ENCODE data around the gene CYSTM1. TPM values are rescaled to one million over a fixed set of nuclear protein-coding genes. Genes with fewer than 3 reads are reported as not detected.
A peak's percentile ranks its signal among the peaks of the same experiment; 100 is the strongest.

CYSTM1 gene
- total and polyA plus RNA-seq, 7 donors, result 193 to 601 (median 297) TPM

DNA sequence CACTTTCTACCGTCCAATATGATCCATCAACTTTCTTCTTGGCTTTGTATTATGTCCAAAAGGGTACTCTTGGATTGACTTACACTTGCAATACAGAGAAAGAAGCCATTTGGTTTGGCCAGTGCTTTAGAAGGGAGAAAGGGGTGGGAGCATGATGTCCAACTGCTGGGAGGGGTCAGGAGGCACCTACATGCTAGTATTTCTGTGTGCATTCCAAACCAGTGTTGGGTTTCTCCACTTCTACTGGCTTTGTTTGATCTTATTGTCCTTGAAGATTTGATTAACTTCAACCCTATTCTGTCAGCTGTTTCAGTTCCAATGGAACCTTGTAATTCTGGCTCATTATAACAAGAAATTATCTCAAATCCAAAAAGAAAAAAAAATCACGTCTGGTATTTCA is 27.6 kb downstream of the CYSTM1 start:
- WGBS, 3 donors, result 21 to 48% (median 24%) methylated on average over 2 of the region's 2 CpGs
- no peak overlapping the region for H3K4me3 ChIP-seq
- TF ChIP-seq, protein P1, sequence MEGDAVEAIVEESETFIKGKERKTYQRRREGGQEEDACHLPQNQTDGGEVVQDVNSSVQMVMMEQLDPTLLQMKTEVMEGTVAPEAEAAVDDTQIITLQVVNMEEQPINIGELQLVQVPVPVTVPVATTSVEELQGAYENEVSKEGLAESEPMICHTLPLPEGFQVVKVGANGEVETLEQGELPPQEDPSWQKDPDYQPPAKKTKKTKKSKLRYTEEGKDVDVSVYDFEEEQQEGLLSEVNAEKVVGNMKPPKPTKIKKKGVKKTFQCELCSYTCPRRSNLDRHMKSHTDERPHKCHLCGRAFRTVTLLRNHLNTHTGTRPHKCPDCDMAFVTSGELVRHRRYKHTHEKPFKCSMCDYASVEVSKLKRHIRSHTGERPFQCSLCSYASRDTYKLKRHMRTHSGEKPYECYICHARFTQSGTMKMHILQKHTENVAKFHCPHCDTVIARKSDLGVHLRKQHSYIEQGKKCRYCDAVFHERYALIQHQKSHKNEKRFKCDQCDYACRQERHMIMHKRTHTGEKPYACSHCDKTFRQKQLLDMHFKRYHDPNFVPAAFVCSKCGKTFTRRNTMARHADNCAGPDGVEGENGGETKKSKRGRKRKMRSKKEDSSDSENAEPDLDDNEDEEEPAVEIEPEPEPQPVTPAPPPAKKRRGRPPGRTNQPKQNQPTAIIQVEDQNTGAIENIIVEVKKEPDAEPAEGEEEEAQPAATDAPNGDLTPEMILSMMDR (IDR thresholded peaks at IDR 0.05), result no peak
- H3K27ac ChIP-seq, result peak overlapping the region; percentile 75
- peaks cover 71% of the 10 kb centered on the region for H3K4me1 ChIP-seq
- peaks cover 6 to 9% of the 10 kb centered on the region in 2 donors for H3K36me3 ChIP-seq (ENCODE audit: insufficient read depth in 1 of 2, low read depth in 1 of 2)
- no peaks in the 10 kb centered on the region for H3K27me3 ChIP-seq (ENCODE audit: insufficient read depth in 3 of 3, low read length in 2 of 3)
- intact Hi-C loops (cut with DNase I), result no loop called here
- DNase-seq (no peak), ATAC-seq (no peak)
- H3K9me3 ChIP-seq, result no peaks in the 10 kb centered on the region

DNA sequence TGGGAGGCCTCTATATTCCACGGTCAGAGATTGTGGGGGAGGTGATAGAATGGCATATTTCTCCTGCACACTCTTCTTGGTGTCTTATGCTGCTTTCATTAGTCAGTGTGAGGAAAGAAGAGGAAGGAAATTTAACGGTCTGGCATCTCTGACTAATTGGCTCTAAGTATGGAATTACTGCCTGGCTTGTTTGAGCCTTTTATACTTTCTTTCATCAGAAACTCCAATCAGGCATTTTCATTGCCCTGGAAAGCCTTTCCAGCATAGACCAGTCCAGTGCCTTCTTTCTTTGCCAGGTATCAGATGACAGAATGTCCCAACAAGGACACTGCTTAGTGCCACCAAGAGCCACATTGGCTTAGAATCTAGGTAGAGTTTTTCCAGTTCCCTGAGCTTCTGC is 30.2 kb downstream of the CYSTM1 start:
- peaks cover 65% of the 10 kb centered on the region for H3K4me1 ChIP-seq
- WGBS, 3 donors, result 18 to 25% (median 22%) methylated on average over 2 of the region's 2 CpGs

DNA sequence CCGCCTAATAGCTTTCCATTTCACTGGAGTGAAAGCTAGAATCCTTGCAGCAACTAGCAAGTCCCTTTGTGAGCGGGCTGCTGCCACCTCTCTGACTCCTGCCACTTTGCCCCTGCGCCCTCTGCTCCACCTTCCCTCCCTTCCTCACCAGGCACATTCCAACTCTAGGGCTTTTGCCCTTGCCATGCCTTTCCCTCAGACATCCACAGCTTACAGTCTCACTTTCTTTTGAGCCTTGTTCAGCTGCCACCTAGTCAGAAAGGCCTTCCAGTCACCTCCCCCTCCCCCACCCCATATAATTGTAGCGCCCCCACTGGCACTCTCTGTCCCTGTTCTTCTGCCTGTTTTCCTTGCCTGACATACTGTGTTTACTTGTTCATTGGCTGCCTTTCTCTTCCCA is 31.0 kb downstream of the CYSTM1 start:
- TF ChIP-seq, protein P1 (IDR thresholded peaks at IDR 0.05), result no peak

More for the DNA sequence above, 30.2 kb downstream of the CYSTM1 start:
- peak overlapping the region; percentile 75 for H3K27ac ChIP-seq
- intact Hi-C loops (cut with DNase I), result no loop called here
- no peaks in the 10 kb centered on the region for H3K27me3 ChIP-seq (ENCODE audit: insufficient read depth in 3 of 3, low read length in 2 of 3)
- no peaks in the 10 kb centered on the region for H3K9me3 ChIP-seq
- TF ChIP-seq, protein P1 (IDR thresholded peaks at IDR 0.05), result no peak
- DNase-seq (no peak), ATAC-seq (peak; percentile 83 to 89 (median 85))
- H3K4me3 ChIP-seq, result peak overlapping the region; percentile 25
- H3K36me3 ChIP-seq (ENCODE audit: insufficient read depth in 1 of 2, low read depth in 1 of 2), result peaks cover 0 to 3% of the 10 kb centered on the region in 2 donors

DNA sequence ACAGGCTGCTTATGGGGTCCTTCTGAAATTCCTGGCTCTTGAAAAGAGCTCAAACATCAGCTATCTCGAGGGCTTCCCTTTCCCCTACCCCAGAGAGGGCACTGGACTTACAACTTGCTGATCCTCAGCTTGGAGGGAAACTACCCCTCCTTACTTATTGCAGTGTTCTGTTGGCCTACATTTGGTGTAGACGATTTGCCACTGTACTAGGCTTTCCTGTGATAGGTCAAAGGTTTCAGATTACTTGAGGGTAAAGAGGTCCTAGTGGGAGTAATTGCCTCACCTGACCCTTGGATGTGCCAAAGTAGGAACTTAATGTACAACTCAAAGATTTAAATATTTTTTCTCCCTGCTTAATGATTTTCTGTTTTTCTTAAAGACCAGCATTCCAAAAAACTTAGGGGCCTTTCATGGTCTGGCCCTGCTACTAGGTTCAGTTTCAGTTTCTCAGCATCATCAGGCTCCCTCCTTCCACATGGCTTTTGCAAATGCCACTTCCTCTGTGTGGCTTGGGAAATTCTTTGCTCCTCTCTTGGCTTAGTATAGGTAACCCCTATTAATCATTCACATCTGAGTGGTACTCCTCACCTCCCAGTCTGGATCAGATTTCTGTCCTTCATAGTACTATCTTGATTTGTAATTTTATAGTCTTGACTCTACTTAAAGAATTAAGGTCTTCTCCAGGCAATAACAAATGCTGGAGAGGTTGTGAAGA is 32.4 kb downstream of the CYSTM1 start:
- TF ChIP-seq, protein P1 (IDR thresholded peaks at IDR 0.05), result no peak
- H3K4me3 ChIP-seq, result no peak overlapping the region
- H3K27ac ChIP-seq, result peak overlapping the region; percentile 75
- H3K9me3 ChIP-seq, result no peaks in the 10 kb centered on the region
- intact Hi-C loops (cut with DNase I), result no loop called here
- WGBS, 3 donors, result 23 to 48% (median 24%) methylated on average over 2 of the region's 2 CpGs
- peaks cover 3 to 13% of the 10 kb centered on the region in 2 donors for H3K36me3 ChIP-seq (ENCODE audit: insufficient read depth in 1 of 2, low read depth in 1 of 2)
- no peak for DNase-seq
- peaks cover 51% of the 10 kb centered on the region for H3K4me1 ChIP-seq
- peak in 3 of 4 donors; percentile 20 to 45 (median 35) for ATAC-seq
- no peaks in the 10 kb centered on the region for H3K27me3 ChIP-seq (ENCODE audit: insufficient read depth in 3 of 3, low read length in 2 of 3)

More for the DNA sequence above, 31.0 kb downstream of the CYSTM1 start:
- ATAC-seq (peak; percentile 61 to 79 (median 74)), DNase-seq (no peak)
- WGBS, 3 donors, result 26 to 67% (median 55%) methylated on average over 4 of the region's 4 CpGs
- peak overlapping the region; percentile 75 for H3K27ac ChIP-seq
- H3K9me3 ChIP-seq, result no peaks in the 10 kb centered on the region
- intact Hi-C loops (cut with DNase I), result no loop called here
- peaks cover 2 to 3% of the 10 kb centered on the region in 2 donors for H3K36me3 ChIP-seq (ENCODE audit: insufficient read depth in 1 of 2, low read depth in 1 of 2)
- H3K4me3 ChIP-seq, result peak overlapping the region; percentile 25
- H3K27me3 ChIP-seq (ENCODE audit: insufficient read depth in 3 of 3, low read length in 2 of 3), result no peaks in the 10 kb centered on the region
- peaks cover 65% of the 10 kb centered on the region for H3K4me1 ChIP-seq
